Vagina (tissue), 2 donors: Measurements from ENCODE around the gene OLR1. TPM values are rescaled to one million over a fixed set of nuclear protein-coding genes. Genes with fewer than 3 reads are reported as not detected.

Experiments
- DNase-seq, 2 donors: peaks; one replicate each; pipeline ENCODE4 v3.0.0-alpha.2; 2017; ENCODE audit errors: extremely low spot score in 2 of 2
- H3K27ac ChIP-seq: fragments of 200-600 bp; sonication (generic); one replicate; pipeline ENCODE4 v1.5.1; 2019
- H3K27me3 ChIP-seq: fragments of 200-600 bp; sonication (generic); one replicate; pipeline ENCODE4 v1.5.1; 2019
- H3K36me3 ChIP-seq, 2 donors: fragments of 200-600 bp; sonication (generic); one replicate each; pipeline ENCODE4 v1.5.1; 2017 to 2019
- H3K4me1 ChIP-seq: fragments of 200-600 bp; sonication (generic); one replicate; pipeline ENCODE4 v1.5.1; 2019
- H3K4me3 ChIP-seq, 2 donors: fragments of 200-600 bp; sonication (generic); 1 replicate in 1 of 2; 2 replicates in 1 of 2; pipeline ENCODE4 v1.5.1; 2016 to 2019
- H3K9me3 ChIP-seq: fragments of 200-600 bp; sonication (generic); one replicate; pipeline ENCODE4 v1.5.1; 2019
- POLR2A ChIP-seq, 2 donors: fragments of 450-650 bp; IDR thresholded peaks; one replicate each; pipeline ENCODE4 v1.6.1; 2017; ENCODE audit warnings: antibody characterized with exemption in 2 of 2, mild to moderate bottlenecking in 2 of 2, moderate library complexity in 2 of 2
- POLR2AphosphoS5 ChIP-seq, 2 donors: sonication (generic); formaldehyde crosslinking; IDR thresholded peaks; one replicate each; pipeline ENCODE4 v1.9.0; 2017; ENCODE audit warnings: antibody characterized with exemption in 2 of 2, mild to moderate bottlenecking in 2 of 2, low read depth in 1 of 2; ENCODE audit not compliant: insufficient read depth in 1 of 2
- intact Hi-C: fragments of 100-400 bp; cut with DNase I; formaldehyde crosslinking; loops from one replicate; pipeline ENCODE4 v1.15.1; 2023
- total RNA-seq: library from RNA; depleted of rRNA; stranded (reverse); fragments of >200 nt; gene quantifications from one replicate; pipeline ENCODE4 v1.2.3, GENCODE V29; 2016
- TF ChIP-seq, protein P1 (sequence below), 3 experiments: fragments of 450-650 bp in 2 of 3; fragments of 200-600 bp in 1 of 3; sonication (generic) in 1 of 3; IDR thresholded peaks; one replicate each; pipeline ENCODE4 v1.5.1; 2017 to 2019; ENCODE audit warnings: antibody characterized with exemption in 3 of 3, mild to moderate bottlenecking in 2 of 3, moderate library complexity in 2 of 3

The OLR1 gene
- total RNA-seq, 1 donor from 2014 or later, result not detected

DNA sequence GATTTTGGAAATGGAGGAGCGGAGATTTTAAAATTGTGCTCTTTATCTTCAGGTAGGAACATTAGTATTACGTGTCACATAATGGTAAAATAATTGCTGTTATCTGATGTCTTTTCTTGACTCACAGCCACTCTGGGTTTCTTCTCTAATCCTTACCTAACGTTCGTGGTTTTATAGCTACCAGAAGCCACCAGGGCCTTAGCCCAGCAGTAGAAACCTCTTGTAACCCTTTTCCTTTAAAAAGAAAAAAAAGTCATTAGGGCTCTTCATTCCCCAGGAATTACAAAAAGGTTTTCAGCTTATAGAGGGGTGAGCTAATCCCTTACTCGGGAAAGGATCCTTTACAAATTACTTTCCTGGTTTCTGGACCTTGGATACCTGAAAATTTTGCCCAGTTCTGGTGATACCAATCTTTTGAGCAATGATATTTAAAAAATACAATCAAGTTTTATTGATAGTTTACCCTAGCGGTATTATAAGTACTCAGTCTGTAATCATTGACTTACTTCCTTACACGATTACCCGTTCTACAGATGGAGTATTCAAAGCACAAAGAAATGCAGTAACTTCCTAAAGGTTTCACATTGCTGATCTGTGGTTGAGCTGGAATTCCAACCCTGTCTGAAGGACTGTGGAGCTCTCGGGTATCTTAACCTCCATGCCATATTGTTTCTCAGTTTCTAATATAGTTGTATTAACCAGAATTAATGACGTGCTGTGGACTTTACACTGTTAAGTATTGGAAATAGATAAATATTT is 42.4 kb upstream of the OLR1 start:
- Histone ChIP-seq H3K4me3 (peak overlapping the region; percentile 82 to 87), H3K9me3 (no peaks in the 10 kb centered on the region), H3K27me3 (no peaks in the 10 kb centered on the region), H3K4me1 (peaks cover 15% of the 10 kb centered on the region), H3K36me3 (peaks cover 0 to 15% of the 10 kb centered on the region in 2 donors), H3K27ac (peak overlapping the region; percentile 99)
- DNase-seq, result no peak
- intact Hi-C loops, result no loop called here
- no peak for TF ChIP-seq POLR2AphosphoS5 (IDR thresholded peaks at IDR 0.05; ENCODE audit: insufficient read depth in 1 of 2, low read depth in 1 of 2)
- TF ChIP-seq, protein P1, sequence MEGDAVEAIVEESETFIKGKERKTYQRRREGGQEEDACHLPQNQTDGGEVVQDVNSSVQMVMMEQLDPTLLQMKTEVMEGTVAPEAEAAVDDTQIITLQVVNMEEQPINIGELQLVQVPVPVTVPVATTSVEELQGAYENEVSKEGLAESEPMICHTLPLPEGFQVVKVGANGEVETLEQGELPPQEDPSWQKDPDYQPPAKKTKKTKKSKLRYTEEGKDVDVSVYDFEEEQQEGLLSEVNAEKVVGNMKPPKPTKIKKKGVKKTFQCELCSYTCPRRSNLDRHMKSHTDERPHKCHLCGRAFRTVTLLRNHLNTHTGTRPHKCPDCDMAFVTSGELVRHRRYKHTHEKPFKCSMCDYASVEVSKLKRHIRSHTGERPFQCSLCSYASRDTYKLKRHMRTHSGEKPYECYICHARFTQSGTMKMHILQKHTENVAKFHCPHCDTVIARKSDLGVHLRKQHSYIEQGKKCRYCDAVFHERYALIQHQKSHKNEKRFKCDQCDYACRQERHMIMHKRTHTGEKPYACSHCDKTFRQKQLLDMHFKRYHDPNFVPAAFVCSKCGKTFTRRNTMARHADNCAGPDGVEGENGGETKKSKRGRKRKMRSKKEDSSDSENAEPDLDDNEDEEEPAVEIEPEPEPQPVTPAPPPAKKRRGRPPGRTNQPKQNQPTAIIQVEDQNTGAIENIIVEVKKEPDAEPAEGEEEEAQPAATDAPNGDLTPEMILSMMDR (IDR thresholded peaks at IDR 0.05), result no peak
- no peak for TF ChIP-seq POLR2A (IDR thresholded peaks at IDR 0.05)

DNA sequence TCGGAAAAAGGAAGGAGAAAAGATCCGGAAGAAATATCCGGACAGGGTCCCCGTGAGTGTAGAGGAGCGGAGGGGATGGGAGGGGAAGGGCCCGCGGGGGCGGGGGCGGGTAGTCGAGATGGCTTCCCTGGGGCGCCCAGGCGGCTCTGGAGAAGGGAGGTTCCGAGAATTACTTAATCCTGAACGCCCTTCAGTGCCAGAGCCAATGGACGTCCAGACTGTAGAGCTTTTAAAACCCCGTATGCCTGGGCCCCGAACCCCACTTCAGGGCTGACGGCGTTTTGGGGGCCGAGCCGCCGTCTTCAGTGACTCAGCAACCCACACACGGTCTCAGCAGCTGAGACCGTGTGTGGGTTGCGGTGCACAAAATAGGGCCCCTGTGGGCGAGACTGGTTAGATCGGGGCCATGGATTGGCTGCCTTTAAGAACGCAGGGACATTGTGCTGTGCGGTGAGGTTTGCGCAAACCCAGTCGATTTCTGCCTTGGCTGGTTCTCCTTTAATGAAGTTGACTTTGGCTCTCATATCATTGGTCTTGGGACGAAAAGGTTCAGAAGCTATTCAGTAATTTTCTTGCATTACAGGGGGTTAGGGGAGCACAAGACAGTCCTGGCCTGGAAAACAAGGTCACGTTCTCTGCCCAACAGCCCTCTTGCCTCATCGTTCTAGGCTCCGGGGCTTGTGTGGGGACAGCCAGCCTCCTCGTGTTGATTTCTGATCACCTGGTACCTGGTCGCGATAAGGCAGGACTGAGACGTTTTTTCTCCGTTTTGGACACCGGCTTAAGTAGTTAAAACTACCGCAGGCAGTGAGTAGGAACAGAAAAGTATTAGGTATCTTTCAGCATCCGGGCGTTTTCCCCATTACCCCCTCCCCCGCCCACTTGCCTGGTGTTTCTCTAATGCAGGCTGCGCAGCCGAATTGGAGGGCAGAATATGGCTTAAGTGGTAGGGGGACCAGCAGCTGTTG is 41.5 kb upstream of the OLR1 start:
- no peak for TF ChIP-seq POLR2AphosphoS5 (IDR thresholded peaks at IDR 0.05; ENCODE audit: insufficient read depth in 1 of 2, low read depth in 1 of 2)
- peak in 1 of 2 donors; percentile 67 for TF ChIP-seq POLR2A (IDR thresholded peaks at IDR 0.05)
- TF ChIP-seq, protein P1 (IDR thresholded peaks at IDR 0.05), result no peak
- Histone ChIP-seq H3K36me3 (peaks cover 0 to 7% of the 10 kb centered on the region in 2 donors), H3K4me1 (peaks cover 15% of the 10 kb centered on the region), H3K4me3 (peak overlapping the region; percentile 82 to 87), H3K27ac (peak overlapping the region; percentile 99), H3K9me3 (no peaks in the 10 kb centered on the region), H3K27me3 (no peaks in the 10 kb centered on the region)
- peak in 1 of 2 donors; percentile 95 for DNase-seq
- intact Hi-C loops, result no loop called here

DNA sequence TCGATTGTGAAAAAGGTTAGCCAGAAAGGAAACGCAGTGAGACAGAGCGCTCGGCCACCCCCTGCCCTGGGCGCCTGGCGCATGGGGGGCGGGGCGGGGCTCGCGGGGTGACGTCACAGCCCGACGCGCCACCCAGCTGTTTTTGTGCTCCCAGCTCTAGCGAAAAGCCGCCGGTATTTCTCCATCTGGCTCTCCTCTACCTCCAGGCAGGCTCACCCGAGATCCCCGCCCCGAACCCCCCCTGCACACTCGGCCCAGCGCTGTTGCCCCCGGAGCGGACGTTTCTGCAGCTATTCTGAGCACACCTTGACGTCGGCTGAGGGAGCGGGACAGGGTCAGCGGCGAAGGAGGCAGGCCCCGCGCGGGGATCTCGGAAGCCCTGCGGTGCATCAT is 40.8 kb upstream of the OLR1 start, which contains the start of gene GABARAPL1:
GABARAPL1 (plus strand) TSS at position 139 of the 393 bp plus-strand sequence; CDS start at position 392, 253 bp downstream.
- Histone ChIP-seq H3K27me3 (no peaks in the 10 kb centered on the region), H3K27ac (peak within 1 kb of the TSS; percentile 99), H3K4me1 (peaks cover 15% of the 10 kb centered on the region), H3K9me3 (no peaks in the 10 kb centered on the region), H3K4me3 (peak within 1 kb of the TSS; percentile 82 to 87), H3K36me3 (no peaks in the 10 kb centered on the region)
- intact Hi-C loops, result no loop called here
- peak in 1 of 2 donors; percentile 95 for DNase-seq
- TF ChIP-seq POLR2A (IDR thresholded peaks at IDR 0.05), result peak in 1 of 2 donors; percentile 87
- peak in 1 of 2 donors; percentile 88 for TF ChIP-seq POLR2AphosphoS5 (IDR thresholded peaks at IDR 0.05; ENCODE audit: insufficient read depth in 1 of 2, low read depth in 1 of 2)
- TF ChIP-seq, protein P1 (IDR thresholded peaks at IDR 0.05), result no peak

DNA sequence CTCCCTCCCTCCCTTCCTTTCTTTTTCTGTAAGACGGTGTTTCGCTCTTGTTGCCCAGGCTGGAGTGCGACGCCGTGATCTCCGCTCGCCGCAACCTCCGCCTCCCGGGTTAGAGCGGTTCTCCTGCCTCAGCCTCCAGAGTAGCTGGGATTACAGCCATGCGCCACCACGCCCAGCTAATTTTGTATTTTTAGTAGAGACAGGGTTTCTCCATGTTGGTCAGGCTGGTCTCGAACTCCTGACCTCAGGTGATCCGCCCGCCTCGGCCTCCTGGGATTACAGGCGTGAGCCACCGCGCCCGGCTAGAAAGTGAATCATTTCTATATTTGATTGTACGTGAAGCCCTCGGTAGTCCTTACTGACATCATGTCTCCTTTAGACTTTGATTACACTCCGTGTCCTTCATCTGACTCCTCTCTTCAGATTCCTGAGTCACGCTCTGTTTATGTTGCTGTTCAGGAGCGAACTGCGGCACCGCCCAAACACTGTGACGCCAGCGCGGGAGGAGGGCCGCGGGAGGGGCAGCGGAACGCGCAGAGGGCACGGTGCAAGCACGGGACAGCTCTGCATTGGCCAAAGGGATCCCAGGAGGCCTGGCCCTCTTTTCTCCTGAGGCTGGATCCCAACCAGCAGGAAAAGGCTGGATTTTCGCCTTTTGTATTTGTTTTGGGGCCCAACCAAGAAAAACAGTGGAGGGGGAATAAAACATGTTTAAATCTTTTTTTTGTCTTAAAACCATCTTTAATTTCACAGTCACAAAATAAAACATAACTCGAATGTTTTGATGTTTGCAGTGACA is 40.2 kb upstream of the OLR1 start:
- Histone ChIP-seq H3K4me3 (peak overlapping the region; percentile 82 to 87), H3K36me3 (no peaks in the 10 kb centered on the region), H3K9me3 (no peaks in the 10 kb centered on the region), H3K27me3 (no peaks in the 10 kb centered on the region), H3K27ac (peak overlapping the region; percentile 99), H3K4me1 (peaks cover 15% of the 10 kb centered on the region)
- intact Hi-C loops, result no loop called here
- DNase-seq, result peak in 1 of 2 donors; percentile 99
- TF ChIP-seq, protein P1 (IDR thresholded peaks at IDR 0.05), result no peak
- TF ChIP-seq POLR2A (IDR thresholded peaks at IDR 0.05), result peak in 1 of 2 donors; percentile 57
- peak; percentile 98 to 99 for TF ChIP-seq POLR2AphosphoS5 (IDR thresholded peaks at IDR 0.05; ENCODE audit: insufficient read depth in 1 of 2, low read depth in 1 of 2)
